ENCODE data around the gene SV2C.

Gene SV2C

DNA sequence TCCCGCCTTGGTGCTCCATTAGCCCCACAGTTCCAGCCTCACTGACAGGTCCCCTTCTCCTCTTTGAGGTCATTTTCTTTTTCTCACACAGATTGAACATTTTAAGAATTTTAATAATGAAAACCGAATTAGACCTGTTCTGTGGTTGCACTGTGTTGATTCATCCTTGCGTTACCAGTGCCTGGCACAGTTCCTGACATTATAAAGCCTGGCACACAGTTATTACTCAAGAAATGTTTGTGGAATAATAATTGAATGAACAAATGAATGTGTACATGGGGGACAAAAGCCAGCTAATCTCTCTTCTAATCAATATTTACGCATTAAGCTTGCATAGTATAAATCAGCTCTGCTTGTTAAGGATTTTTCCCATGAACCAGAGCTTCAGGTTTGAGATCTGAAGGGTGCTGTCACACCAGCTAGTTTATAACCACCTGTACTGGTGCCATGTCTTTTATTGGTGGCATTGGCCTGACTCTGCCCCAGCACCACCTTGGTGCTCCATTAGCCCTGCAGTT lies 80.0 kb downstream of the SV2C start:
- no peak for TF ChIP-seq ELF4 (IDR thresholded peaks at IDR 0.05)
- TF ChIP-seq TARDBP (IDR thresholded peaks at IDR 0.05), result no peak
- TF ChIP-seq ZNF384 (IDR thresholded peaks at IDR 0.05), result no peak
- TF ChIP-seq FOXM1 (IDR thresholded peaks at IDR 0.05; ENCODE audit: borderline replicate concordance), result no peak
- TF ChIP-seq, protein P1, sequence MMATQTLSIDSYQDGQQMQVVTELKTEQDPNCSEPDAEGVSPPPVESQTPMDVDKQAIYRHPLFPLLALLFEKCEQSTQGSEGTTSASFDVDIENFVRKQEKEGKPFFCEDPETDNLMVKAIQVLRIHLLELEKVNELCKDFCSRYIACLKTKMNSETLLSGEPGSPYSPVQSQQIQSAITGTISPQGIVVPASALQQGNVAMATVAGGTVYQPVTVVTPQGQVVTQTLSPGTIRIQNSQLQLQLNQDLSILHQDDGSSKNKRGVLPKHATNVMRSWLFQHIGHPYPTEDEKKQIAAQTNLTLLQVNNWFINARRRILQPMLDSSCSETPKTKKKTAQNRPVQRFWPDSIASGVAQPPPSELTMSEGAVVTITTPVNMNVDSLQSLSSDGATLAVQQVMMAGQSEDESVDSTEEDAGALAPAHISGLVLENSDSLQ (IDR thresholded peaks at IDR 0.05), result no peak
- TF ChIP-seq CTBP1 (IDR thresholded peaks at IDR 0.05; ENCODE audit: borderline replicate concordance), result no peak
- TF ChIP-seq SUZ12 (IDR thresholded peaks at IDR 0.05), result no peak
- TF ChIP-seq BHLHE40 (IDR thresholded peaks at IDR 0.05; ENCODE audit: borderline replicate concordance), result no peak
- TF ChIP-seq HDGF (IDR thresholded peaks at IDR 0.05; ENCODE audit: borderline replicate concordance), result no peak
- no peak for TF ChIP-seq ARNT (IDR thresholded peaks at IDR 0.05)
- TF ChIP-seq SP1 (IDR thresholded peaks at IDR 0.05), result no peak
- no peak for TF ChIP-seq L3MBTL2 (conservative IDR thresholded peaks at IDR 0.05)
- DNase-seq (ENCODE audit: extremely low spot score), result no peak
- POLR2A ChIA-PET, result no interaction called here
- CTCF ChIA-PET, result interaction anchor here (0.8 to 2.2 kb wide), 2 partner anchors 12 to 17 kb away, joined by 3 to 8 read pairs; no protein-coding TSS in a partner anchor

GRCh38 chr5:76165029-76165428 lies 81.8 kb downstream of the SV2C start:
- DNase-seq (ENCODE audit: extremely low spot score), result no peak
- CTCF ChIA-PET, result interaction anchor here (2.2 kb wide), 1 partner anchor 10 kb away, joined by 8 read pairs; no protein-coding TSS in a partner anchor
- POLR2A ChIA-PET, result no interaction called here
- TF ChIP-seq BHLHE40 (IDR thresholded peaks at IDR 0.05; ENCODE audit: borderline replicate concordance) (no peak), HDGF (IDR thresholded peaks at IDR 0.05; ENCODE audit: borderline replicate concordance) (no peak)

DNA sequence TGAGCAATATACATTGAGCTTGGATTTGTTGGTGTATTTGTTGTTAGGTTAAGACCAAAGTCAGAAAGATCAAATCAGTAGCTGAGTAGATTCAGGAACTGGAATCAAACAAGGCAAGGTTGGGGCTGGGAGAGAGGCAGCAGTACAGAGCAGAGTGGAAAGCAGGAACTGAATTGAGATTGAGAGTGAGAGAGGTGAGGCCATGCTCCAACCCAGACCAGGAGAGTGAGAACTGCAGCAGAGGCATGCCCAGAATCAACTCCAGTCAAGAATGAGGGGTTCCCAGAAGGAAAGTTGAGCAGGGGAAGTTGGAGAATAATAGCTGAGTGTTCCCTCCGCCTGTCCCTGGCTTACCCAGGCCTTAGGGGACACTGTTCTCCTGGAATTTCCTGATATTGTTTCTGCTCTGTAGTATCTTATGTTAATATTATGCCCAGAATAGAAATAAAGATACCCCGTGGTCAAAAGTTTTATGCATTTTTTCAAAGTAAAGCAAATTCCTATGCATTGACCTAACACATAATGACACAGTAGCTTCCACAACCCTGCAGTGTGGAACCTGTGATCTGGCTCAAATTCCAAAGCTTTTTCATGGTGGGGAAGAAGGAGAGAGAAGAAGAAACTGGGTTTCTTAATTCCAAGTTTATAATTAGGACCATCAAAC lies 82.7 kb downstream of the SV2C start:
- no peak for DNase-seq (ENCODE audit: extremely low spot score)
- POLR2A ChIA-PET, result no interaction called here
- CTCF ChIA-PET, result interaction anchor here (1.3 kb wide), 1 partner anchor 9 kb away, joined by 8 read pairs; no protein-coding TSS in a partner anchor
- TF ChIP-seq NFRKB (IDR thresholded peaks at IDR 0.05) (no peak), TARDBP (IDR thresholded peaks at IDR 0.05) (no peak), ARNT (IDR thresholded peaks at IDR 0.05) (no peak), SUZ12 (IDR thresholded peaks at IDR 0.05) (no peak), SP1 (IDR thresholded peaks at IDR 0.05) (no peak), CTBP1 (IDR thresholded peaks at IDR 0.05; ENCODE audit: borderline replicate concordance) (no peak), LEF1 (IDR thresholded peaks at IDR 0.05; ENCODE audit: borderline replicate concordance) (no peak), FOXA1 (IDR thresholded peaks at IDR 0.05) (no peak), BHLHE40 (IDR thresholded peaks at IDR 0.05; ENCODE audit: borderline replicate concordance) (no peak), FOXK2 (IDR thresholded peaks at IDR 0.05) (no peak), FOXM1 (IDR thresholded peaks at IDR 0.05; ENCODE audit: borderline replicate concordance) (no peak), L3MBTL2 (conservative IDR thresholded peaks at IDR 0.05) (no peak)

DNA sequence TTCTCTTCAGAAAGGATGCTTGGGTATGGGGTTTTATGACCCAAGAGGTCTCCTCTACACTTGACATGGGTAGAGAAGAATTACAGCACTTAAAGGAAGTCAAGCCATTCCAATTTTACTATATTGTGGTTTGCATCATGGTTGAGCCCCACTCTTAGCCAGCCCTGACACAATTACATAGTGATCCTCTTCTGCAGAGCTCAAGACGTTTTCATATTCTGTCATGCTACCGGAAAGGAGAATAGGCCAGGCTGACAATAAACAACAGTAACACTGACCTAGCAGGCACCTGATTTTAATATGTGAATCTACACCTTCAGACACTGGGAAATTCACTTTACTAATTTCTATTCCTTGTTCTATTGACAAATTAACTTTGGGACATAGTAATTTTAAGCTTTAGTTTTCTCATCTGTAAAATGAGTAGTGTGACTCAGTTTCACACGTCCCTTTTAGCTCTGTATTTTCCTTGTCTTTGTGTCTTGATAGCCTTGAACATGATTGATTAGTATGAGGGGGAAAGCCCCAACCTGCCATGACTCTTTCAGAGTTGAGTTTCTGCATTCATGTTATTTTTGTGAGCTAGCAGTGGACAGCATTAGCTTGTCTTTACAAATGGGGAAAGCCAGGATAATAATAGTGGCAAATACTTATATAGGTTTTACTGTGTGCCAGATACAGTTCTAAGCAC lies 83.8 kb downstream of the SV2C start:
- TF ChIP-seq FOXA1 (IDR thresholded peaks at IDR 0.05), result no peak
- TF ChIP-seq ARNT (IDR thresholded peaks at IDR 0.05), result no peak
- no peak for TF ChIP-seq SP1 (IDR thresholded peaks at IDR 0.05)

GRCh38 chr5:76169146-76169905 lies 86.1 kb downstream of the SV2C start:
- TF ChIP-seq TARDBP (IDR thresholded peaks at IDR 0.05) (no peak), FOXA1 (IDR thresholded peaks at IDR 0.05) (no peak)
- no peak for DNase-seq (ENCODE audit: extremely low spot score)
- CTCF ChIA-PET, result interaction anchor here (0.7 kb wide), 1 partner anchor 87 kb away, joined by 3 read pairs; no protein-coding TSS in a partner anchor
- POLR2A ChIA-PET, result no interaction called here

More for the DNA sequence above, 83.8 kb downstream of the SV2C start:
- ChIA-PET POLR2A (no interaction called here), CTCF (interaction anchor here (1.3 kb wide), 1 partner anchor 8 kb away, joined by 8 read pairs; no protein-coding TSS in a partner anchor)
- DNase-seq (ENCODE audit: extremely low spot score), result no peak

DNA sequence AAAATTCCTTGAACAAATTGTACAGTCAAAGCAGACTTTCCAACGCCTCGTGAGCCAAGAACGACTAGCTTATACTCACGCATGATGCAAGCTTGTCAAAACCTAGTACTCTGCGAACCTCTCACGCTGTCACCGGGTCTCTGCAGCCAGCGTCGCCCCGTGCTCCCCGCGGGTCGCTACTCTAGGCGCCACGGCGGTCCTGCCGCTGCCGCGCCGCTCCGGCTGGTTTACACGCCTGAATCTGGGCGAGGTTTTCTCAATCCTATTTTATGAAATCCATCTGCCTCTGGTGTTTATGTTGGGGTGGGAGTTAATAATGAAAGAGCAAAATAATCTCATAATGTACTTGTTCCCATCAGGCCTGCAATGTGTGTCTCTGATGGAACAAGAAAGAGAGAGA lies 90.9 kb downstream of the SV2C start:
- DNase-seq (ENCODE audit: extremely low spot score), result no peak
- CTCF ChIA-PET, result interaction anchor here (1.6 to 2.0 kb wide), 3 partner anchors 10 to 368 kb away, joined by 3 to 8 read pairs (median 4); no protein-coding TSS in a partner anchor
- POLR2A ChIA-PET, result no interaction called here
- no peak for TF ChIP-seq ARNT (IDR thresholded peaks at IDR 0.05)
- TF ChIP-seq TARDBP (IDR thresholded peaks at IDR 0.05), result no peak
- TF ChIP-seq FOXK2 (IDR thresholded peaks at IDR 0.05), result no peak
- TF ChIP-seq CTBP1 (IDR thresholded peaks at IDR 0.05; ENCODE audit: borderline replicate concordance), result no peak
- no peak for TF ChIP-seq ZNF384 (IDR thresholded peaks at IDR 0.05)
- TF ChIP-seq SUZ12 (IDR thresholded peaks at IDR 0.05), result no peak
- no peak for TF ChIP-seq FOXA1 (IDR thresholded peaks at IDR 0.05)
- no peak for TF ChIP-seq FOXM1 (IDR thresholded peaks at IDR 0.05; ENCODE audit: borderline replicate concordance)
- no peak for TF ChIP-seq HDGF (IDR thresholded peaks at IDR 0.05; ENCODE audit: borderline replicate concordance)

DNA sequence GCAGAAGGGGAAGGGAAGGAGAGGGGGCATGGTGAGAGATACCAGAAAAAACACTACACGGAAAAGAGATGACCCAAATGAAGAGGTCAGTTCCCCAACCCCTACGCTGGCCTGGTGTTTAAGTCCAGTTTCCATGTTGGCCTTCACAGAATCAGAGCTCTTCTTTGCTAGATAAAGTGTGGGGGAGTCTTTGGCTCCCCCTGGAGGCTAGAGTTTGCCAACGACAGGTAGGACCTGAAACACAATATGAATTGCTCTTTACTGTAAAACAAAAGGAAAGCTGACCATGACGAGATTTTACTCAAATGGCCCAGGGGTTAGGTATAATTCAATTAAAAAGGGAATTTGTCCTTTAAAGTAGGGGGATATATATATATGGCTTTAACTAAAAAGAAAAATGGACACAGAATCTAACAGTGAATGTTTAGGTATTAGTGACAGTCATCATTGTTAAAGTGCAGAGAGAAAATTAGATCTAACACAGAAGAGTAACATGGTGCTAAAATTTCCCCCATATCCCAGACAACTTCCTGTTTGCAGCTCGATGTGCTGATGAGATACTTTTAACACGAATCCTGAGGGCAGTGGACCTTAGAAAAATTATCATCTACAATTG lies 92.0 kb downstream of the SV2C start:
- ChIA-PET POLR2A (no interaction called here), CTCF (interaction anchor here (0.5 to 2.0 kb wide), 22 partner anchors 9 to 1954 kb away, joined by 3 to 17 read pairs (median 4); no protein-coding TSS in a partner anchor)
- TF ChIP-seq FOXK2 (IDR thresholded peaks at IDR 0.05) (no peak), FOXM1 (IDR thresholded peaks at IDR 0.05; ENCODE audit: borderline replicate concordance) (no peak), SUZ12 (IDR thresholded peaks at IDR 0.05) (no peak), BHLHE40 (IDR thresholded peaks at IDR 0.05; ENCODE audit: borderline replicate concordance) (no peak)
- DNase-seq (ENCODE audit: extremely low spot score), result peak; percentile 66

Data from HEK293T (cell line).